Osteoblast (primary cell): ENCODE measurements around the gene LRP2. TPM values are rescaled to one million over a fixed set of nuclear protein-coding genes. Genes with fewer than 3 reads are reported as not detected.

Experiments
- DNase-seq: peaks from one replicate; pipeline ENCODE4 v3.0.0; 2011; ENCODE audit warnings: low spot score, mixed read lengths; ENCODE audit not compliant: insufficient read length; ENCODE audit errors: missing footprints
- H2AFZ ChIP-seq: 2 replicates; pipeline ENCODE4 v1.6.0; 2011; ENCODE audit warnings: mild to moderate bottlenecking, low read length
- H3K27ac ChIP-seq: 2 replicates; pipeline ENCODE4 v1.5.1; 2011; ENCODE audit warnings: mild to moderate bottlenecking, low read depth, low read length, moderate library complexity
- H3K27me3 ChIP-seq: 2 replicates; pipeline ENCODE4 v1.6.0; 2012; ENCODE audit warnings: mild to moderate bottlenecking, control low read depth, inconsistent platforms, low read length, moderate library complexity; ENCODE audit not compliant: insufficient read depth
- H3K36me3 ChIP-seq: 2 replicates; pipeline ENCODE4 v1.5.1; 2011; ENCODE audit warnings: mild to moderate bottlenecking, low read length, control low read depth, moderate library complexity; ENCODE audit not compliant: insufficient read depth
- H3K4me1 ChIP-seq: 2 replicates; pipeline ENCODE4 v1.5.1; 2011; ENCODE audit warnings: mild to moderate bottlenecking, low read length, control low read depth, moderate library complexity; ENCODE audit not compliant: insufficient read depth
- H3K4me2 ChIP-seq: 2 replicates; pipeline ENCODE4 v1.6.0; 2011; ENCODE audit warnings: mild to moderate bottlenecking, low read length; ENCODE audit not compliant: insufficient read depth
- H3K4me3 ChIP-seq: fragments of 200-600 bp; sonication (generic); 3 replicates; pipeline ENCODE4 v1.5.1; 2012; ENCODE audit warnings: mild to moderate bottlenecking, low read length, inconsistent platforms; ENCODE audit not compliant: insufficient read depth
- H3K79me2 ChIP-seq: 2 replicates; pipeline ENCODE4 v1.6.0; 2012; ENCODE audit warnings: mild to moderate bottlenecking, low read length, control low read depth, inconsistent platforms; ENCODE audit not compliant: insufficient read depth
- H3K9me3 ChIP-seq: 2 replicates; pipeline ENCODE4 v1.5.1; 2011; ENCODE audit warnings: low read depth, low read length, control low read depth
- H4K20me1 ChIP-seq: 2 replicates; pipeline ENCODE4 v1.6.0; 2012; ENCODE audit warnings: mild to moderate bottlenecking, low read length, control low read depth; ENCODE audit not compliant: insufficient read depth
- CTCF ChIP-seq: IDR thresholded peaks from 2 replicates; pipeline ENCODE4 v1.5.1; 2011; ENCODE audit warnings: mild to moderate bottlenecking, low read depth, low read length, moderate library complexity; ENCODE audit errors: extremely low read depth
- total RNA-seq: library from RNA; depleted of rRNA; stranded (reverse); fragments of >200 nt; gene quantifications from 2 replicates; pipeline ENCODE4 v1.2.3, GENCODE V29; 2012

Gene LRP2
- total RNA-seq, 1 donor, result not detected

GRCh38 chr2:169172914-169173313 lies 189.4 kb downstream of the LRP2 start:
- no peaks in the 10 kb centered on the region for H3K4me1 ChIP-seq
- H3K36me3 ChIP-seq, result no peaks in the 10 kb centered on the region
- no peak for DNase-seq
- no peak overlapping the region for H3K4me3 ChIP-seq
- TF ChIP-seq CTCF, result no peak
- no peaks in the 10 kb centered on the region for H3K27me3 ChIP-seq
- H3K4me2 ChIP-seq, result no peak overlapping the region
- H4K20me1 ChIP-seq, result no peaks in the 10 kb centered on the region
- H3K27ac ChIP-seq, result no peak overlapping the region
- H2AFZ ChIP-seq, result no peak overlapping the region
- H3K9me3 ChIP-seq, result no peaks in the 10 kb centered on the region
- no peaks in the 10 kb centered on the region for H3K79me2 ChIP-seq

- Histone ChIP-seq H4K20me1 (no peaks in the 10 kb centered on the region), H2AFZ (no peak overlapping the region), H3K36me3 (no peaks in the 10 kb centered on the region), H3K27ac (no peak overlapping the region), H3K4me3 (no peak overlapping the region), H3K4me1 (no peaks in the 10 kb centered on the region), H3K79me2 (no peaks in the 10 kb centered on the region), H3K4me2 (no peak overlapping the region), H3K9me3 (no peaks in the 10 kb centered on the region), H3K27me3 (no peaks in the 10 kb centered on the region)
- no peak for DNase-seq
- TF ChIP-seq CTCF, result no peak
Observed at GRCh38 chr2:169172151-169172735, 190.1 kb downstream of the LRP2 start.

GRCh38 chr2:169165791-169166190 lies 196.5 kb downstream of the LRP2 start:
- no peak for DNase-seq
- no peaks in the 10 kb centered on the region for H3K79me2 ChIP-seq
- no peaks in the 10 kb centered on the region for H4K20me1 ChIP-seq
- no peaks in the 10 kb centered on the region for H3K9me3 ChIP-seq
- H3K4me3 ChIP-seq, result no peak overlapping the region
- H3K4me2 ChIP-seq, result no peak overlapping the region
- no peak for TF ChIP-seq CTCF
- peaks cover 3% of the 10 kb centered on the region for H3K27me3 ChIP-seq
- no peak overlapping the region for H2AFZ ChIP-seq
- H3K4me1 ChIP-seq, result no peaks in the 10 kb centered on the region
- no peak overlapping the region for H3K27ac ChIP-seq
- no peaks in the 10 kb centered on the region for H3K36me3 ChIP-seq

- no peak overlapping the region for H3K4me2 ChIP-seq
- H3K4me1 ChIP-seq, result no peaks in the 10 kb centered on the region
- H3K36me3 ChIP-seq, result no peaks in the 10 kb centered on the region
- H3K27ac ChIP-seq, result no peak overlapping the region
- no peak overlapping the region for H2AFZ ChIP-seq
- no peaks in the 10 kb centered on the region for H3K79me2 ChIP-seq
- H3K27me3 ChIP-seq, result peaks cover 3% of the 10 kb centered on the region
- no peak for TF ChIP-seq CTCF
- no peak for DNase-seq
- no peaks in the 10 kb centered on the region for H3K9me3 ChIP-seq
- no peak overlapping the region for H3K4me3 ChIP-seq
- no peaks in the 10 kb centered on the region for H4K20me1 ChIP-seq
Observed at GRCh38 chr2:169164311-169164710, 198.0 kb downstream of the LRP2 start.
